Coronary artery (tissue), 2 donors: Measurements from ENCODE around the gene PARP12.

Experiments used
- DNase-seq: peaks from one replicate; pipeline ENCODE4 v3.0.0-alpha.2; 2017; ENCODE audit warnings: low spot score
- H3K27ac ChIP-seq, 2 donors: fragments of 200-600 bp; sonication (generic); one replicate each; pipeline ENCODE4 v1.5.1; 2016 to 2019
- H3K4me3 ChIP-seq: fragments of 200-600 bp; sonication (generic); 2 replicates; pipeline ENCODE4 v1.5.1; 2016; ENCODE audit warnings: mild to moderate bottlenecking, moderate library complexity
- TF ChIP-seq, protein P1 (sequence below): fragments of 200-600 bp; sonication (generic); IDR thresholded peaks from one replicate; pipeline ENCODE4 v1.5.1; 2019; ENCODE audit warnings: antibody characterized with exemption

PARP12 gene

DNA sequence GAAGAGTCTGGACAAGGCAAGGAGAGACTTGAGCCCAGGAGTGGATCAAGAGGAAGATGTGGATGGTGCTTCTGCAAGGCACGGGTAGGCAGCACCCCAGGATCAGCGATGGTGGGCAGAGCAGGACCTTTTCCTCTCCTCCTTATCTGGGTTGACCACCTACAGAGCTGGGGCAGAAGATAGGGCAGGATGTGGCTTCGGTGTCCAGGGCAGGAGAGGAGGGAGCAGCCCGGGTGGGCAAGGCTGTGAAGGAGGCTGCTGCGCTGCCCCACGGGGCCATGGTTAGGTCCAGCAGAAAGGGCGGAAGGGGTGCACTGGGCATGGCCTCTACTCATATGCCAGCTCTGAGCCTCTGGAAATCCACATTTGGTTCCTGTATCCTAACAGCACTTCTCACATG is 20.0 kb upstream of the PARP12 start:
- no peak overlapping the region for H3K27ac ChIP-seq
- no peak overlapping the region for H3K4me3 ChIP-seq
- TF ChIP-seq, protein P1, sequence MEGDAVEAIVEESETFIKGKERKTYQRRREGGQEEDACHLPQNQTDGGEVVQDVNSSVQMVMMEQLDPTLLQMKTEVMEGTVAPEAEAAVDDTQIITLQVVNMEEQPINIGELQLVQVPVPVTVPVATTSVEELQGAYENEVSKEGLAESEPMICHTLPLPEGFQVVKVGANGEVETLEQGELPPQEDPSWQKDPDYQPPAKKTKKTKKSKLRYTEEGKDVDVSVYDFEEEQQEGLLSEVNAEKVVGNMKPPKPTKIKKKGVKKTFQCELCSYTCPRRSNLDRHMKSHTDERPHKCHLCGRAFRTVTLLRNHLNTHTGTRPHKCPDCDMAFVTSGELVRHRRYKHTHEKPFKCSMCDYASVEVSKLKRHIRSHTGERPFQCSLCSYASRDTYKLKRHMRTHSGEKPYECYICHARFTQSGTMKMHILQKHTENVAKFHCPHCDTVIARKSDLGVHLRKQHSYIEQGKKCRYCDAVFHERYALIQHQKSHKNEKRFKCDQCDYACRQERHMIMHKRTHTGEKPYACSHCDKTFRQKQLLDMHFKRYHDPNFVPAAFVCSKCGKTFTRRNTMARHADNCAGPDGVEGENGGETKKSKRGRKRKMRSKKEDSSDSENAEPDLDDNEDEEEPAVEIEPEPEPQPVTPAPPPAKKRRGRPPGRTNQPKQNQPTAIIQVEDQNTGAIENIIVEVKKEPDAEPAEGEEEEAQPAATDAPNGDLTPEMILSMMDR: no peak
- DNase-seq: no peak

DNA sequence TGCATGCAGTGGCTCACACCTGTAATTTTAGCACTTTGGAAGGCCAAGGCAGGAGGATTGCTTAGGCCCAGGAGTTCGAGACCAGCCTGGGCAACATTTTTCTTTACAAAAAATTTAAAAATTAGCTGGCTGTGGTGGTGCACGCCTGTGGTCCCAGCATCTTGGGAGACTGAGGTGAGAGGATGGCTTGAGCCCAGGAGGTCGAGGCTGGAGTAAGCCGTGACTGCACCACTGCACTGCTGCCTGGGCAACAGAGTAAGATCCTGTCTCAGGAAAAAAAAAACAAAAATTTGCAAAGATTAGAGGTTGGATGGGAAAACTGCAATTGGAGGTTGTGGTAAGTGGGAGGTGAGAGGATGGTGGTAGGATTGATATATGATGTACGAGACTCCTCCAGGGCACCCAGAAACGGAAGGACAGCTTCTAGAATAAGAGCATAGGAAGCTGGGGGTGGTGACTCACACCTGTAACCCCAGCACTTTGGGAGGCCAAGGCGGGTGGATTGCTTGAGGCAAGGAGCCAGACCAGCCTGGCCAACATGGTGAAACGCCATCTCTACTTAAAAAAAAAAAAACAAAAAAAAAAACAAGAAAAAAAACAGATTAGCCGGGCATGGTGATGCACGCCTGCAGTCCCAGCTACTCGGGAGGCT is 19.1 kb upstream of the PARP12 start:
- no peak for DNase-seq
- TF ChIP-seq, protein P1: no peak
- no peak overlapping the region for H3K27ac ChIP-seq

DNA sequence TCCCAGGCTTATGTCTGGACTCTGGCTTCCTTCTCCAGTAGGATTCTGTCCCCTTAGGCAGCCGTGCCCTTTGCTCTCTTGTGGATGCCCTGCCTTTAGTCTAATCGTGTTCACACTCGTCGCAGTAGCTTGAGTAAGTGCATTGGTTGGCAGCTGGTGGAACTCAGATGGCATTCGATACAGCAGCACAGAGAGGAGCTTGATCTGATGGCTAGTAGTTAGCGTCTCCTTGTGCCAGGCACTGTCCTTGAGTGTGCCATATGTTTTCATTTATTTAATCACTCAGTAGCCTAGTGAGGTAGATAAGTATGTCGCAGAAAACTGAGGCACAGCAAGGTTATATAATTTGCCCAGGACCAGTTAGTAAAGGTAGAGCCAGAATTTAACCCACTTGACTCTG is 18.2 kb upstream of the PARP12 start:
- H3K4me3 ChIP-seq: no peak overlapping the region
- no peak for DNase-seq
- H3K27ac ChIP-seq: no peak overlapping the region
- TF ChIP-seq, protein P1: no peak

More for the DNA sequence above, 19.1 kb upstream of the PARP12 start:
- no peak overlapping the region for H3K4me3 ChIP-seq

DNA sequence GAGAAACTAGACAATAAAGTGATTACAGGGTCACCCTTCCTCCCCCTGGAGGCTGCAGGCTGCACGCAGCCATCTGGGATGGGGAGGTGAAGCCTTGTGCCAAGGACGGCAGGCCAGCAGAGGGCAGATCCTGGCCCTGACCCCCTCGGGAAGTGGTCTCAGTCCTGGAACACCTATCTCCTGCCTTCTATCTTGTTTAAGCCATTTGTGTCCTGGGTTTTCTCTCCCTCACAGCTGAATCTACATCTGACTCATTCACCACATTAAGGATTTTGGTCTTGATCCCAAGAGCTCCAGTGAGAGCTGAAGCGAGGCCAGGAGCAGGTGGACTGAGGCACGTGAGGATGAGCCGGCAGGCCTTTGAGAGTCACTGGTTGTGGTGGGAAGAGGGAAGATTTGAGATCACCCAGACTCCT is 16.4 kb upstream of the PARP12 start:
- no peak overlapping the region for H3K27ac ChIP-seq
- DNase-seq: no peak
- TF ChIP-seq, protein P1: no peak
- H3K4me3 ChIP-seq: no peak overlapping the region

DNA sequence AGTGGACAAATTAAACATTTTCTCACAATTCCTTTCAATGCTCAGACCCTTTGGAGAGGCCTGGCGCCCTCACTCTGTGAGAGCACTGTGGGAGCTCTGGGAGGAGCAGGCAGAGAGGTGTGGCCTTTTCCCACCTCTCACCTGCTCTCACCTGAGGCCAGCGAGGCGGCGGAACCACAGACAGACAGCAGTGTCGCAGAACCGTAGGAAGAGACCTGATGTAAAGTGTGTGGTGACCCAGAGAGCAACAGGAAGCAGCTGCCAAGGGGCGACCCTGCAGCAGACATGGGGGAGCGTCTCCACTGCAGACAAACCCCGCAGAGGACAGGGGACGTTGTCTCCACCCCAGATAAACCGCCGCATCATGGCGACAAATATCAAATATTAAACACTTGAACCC is 15.6 kb upstream of the PARP12 start:
- no peak for DNase-seq
- Histone ChIP-seq H3K4me3 (no peak overlapping the region), H3K27ac (no peak overlapping the region)
- TF ChIP-seq, protein P1: no peak

DNA sequence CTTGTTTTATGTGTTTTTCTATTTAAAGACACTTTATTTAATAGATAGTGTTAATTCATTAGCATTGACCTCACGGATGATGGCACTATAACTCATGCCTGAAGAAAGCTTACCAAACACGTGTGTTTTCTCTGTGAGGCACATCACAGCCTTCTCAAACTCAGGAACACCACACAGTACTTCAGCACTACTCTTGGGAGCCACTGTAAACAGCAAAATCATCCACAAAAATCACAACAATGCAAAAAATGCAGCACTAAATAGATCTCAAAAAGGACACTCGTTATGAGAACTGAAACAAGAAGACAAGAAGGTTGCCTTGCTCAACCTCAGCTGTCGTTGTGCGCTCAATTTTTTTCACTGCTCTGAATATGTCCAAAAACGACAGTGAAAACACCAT is 12.0 kb upstream of the PARP12 start:
- DNase-seq: no peak
- Histone ChIP-seq H3K4me3 (no peak overlapping the region), H3K27ac (no peak overlapping the region)
- TF ChIP-seq, protein P1: no peak

DNA sequence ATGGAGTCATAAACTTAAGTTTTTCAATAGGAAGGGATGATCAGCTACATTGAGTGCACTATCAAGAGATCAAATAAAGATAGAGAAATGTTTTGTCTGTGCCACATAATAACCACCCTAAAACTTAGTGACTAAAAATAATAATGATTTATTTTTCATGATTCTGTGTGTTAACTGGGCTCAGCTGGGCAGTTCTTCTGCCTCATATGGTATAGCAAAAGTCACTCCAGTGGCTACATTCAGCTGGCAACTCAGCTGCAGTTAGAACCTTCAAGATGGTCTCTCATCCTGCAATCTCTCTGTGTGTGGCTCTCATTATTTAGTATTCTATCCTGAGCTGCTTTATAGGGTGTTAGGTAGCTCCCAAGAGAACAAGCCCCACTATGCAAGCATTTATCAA is 7.8 kb upstream of the PARP12 start:
- TF ChIP-seq, protein P1: no peak
- no peak overlapping the region for H3K27ac ChIP-seq
- no peak overlapping the region for H3K4me3 ChIP-seq
- DNase-seq: no peak
